Heart left ventricle (tissue), 13 donors: ENCODE measurements around the gene UNKL.

Experiments
- CTCF ChIP-seq, 12 donors: fragments of 200-600 bp; sonication (generic) in 4 of 12; IDR thresholded peaks; one replicate each; pipeline versions ENCODE4 v1.5.0 to v1.8.0; 2018 to 2022; ENCODE audit warnings: antibody characterized with exemption in 12 of 12, mild to moderate bottlenecking in 5 of 12
- POLR2A ChIP-seq, 2 donors: fragments of 450-650 bp; IDR thresholded peaks; one replicate each; pipeline ENCODE4 v1.6.1; 2017; ENCODE audit warnings: antibody characterized with exemption in 2 of 2, mild to moderate bottlenecking in 2 of 2, moderate library complexity in 2 of 2
- donor health status: ischemic (EF 13 %, LVEDD 7.1; RV severe dilation, severe dysfunction).
- donor health status: DM: no; HTN: yes; CAD: no.
- donor health status: DM: no; HTN: no; CAD: no.
- donor health status: ischemic (EF 25% LVEDD 6.9; RV normal size, moderate dysfunction).
- donor health status: ischemic (EF 25% LVEDD 5.7; RV mildly dilated, moderate dysfunction).
- donor health status: ischemic (EF 35%, LVEDD 5.7; RV mildly dilated, moderate dysfunction).
- donor health status: nonischemic (EF 11% LVEDD 7.7; RV severe dilation, severe dysfunction).
- donor health status: DM: yes; HTN: yes; CAD: no.
- donor health status: PGD.
- donor health status: ischemic (EF 29% LVEDD 5.4; RV normal size, mild dysfunction).
- donor health status: nonischemic (EF 23%, LVEDD 6.1; RV moderate dilation, normal function).

- TF ChIP-seq CTCF (IDR thresholded peaks at IDR 0.05) (no peak), POLR2A (IDR thresholded peaks at IDR 0.05) (no peak)
Observed at GRCh38 chr16:1438229-1439057, 23.9 kb upstream of the UNKL start.
